Left renal pelvis (tissue), 4 donors: ENCODE data around the gene TRPV6. TPM values are rescaled to one million over a fixed set of nuclear protein-coding genes. Genes with fewer than 3 reads are reported as not detected.
A peak's percentile ranks its signal among the peaks of the same experiment; 100 is the strongest.

Source experiments
- DNase-seq, 4 donors: peaks; one replicate each; pipeline ENCODE4 v3.0.0-alpha.2; 2013; ENCODE audit warnings: low read depth in 4 of 4, low spot score in 3 of 4
- polyA plus RNA-seq, 4 donors: library from polyadenylated mRNA; unstranded; fragments of 120-200 nt; gene quantifications; one replicate each; pipeline ENCODE4 v1.2.1, GENCODE V29; 2013; ENCODE audit not compliant: insufficient read length in 4 of 4

TRPV6 gene
- polyA plus RNA-seq, 4 donors: 0.31 to 18.5 (median 11.3) TPM

- no peak for DNase-seq
Measured at GRCh38 chr7:142871260-142872105, 14.1 kb downstream of the TRPV6 start.

- no peak for DNase-seq
Measured at GRCh38 chr7:142870566-142871259, 14.8 kb downstream of the TRPV6 start.

GRCh38 chr7:142870147-142870559 is 15.4 kb downstream of the TRPV6 start:
- DNase-seq: no peak

DNA sequence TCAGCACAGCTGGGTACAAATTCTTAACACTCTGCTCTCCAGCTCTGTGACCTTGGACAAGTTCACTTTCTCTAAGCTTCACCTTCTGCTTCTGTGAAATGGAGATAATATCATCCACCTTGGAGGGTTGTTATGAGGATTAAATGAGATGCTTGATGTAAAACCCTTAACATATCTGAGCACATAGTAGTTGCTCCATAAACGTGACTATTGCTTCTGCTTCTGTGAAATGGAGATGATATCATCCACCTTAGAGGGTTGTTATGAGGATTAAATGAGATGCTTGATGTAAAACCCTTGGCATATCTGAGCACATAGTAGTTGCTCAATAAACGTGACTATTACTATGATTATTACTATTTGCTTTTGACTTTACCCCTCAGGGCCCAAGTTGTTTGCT is 16.1 kb downstream of the TRPV6 start:
- DNase-seq: no peak

DNA sequence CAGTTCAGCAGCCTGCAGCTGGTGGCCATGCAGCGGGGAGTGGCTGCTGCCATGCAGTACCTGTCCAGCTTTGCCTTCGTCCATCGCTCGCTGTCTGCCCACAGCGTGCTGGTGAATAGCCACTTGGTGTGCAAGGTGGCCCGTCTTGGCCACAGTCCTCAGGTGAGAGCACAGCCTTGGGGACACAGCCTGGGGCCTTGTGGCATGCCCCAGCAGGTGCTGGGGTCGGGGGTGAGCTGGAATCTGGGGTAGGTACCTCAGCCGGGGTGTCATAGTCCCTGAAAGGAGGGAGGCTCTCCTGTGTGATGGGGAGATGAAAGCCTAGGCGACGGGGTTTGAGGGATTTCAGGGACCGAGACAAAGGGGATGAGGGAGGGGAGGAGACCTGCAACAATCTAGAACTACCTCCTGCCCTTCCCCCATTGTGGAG is 16.5 kb downstream of the TRPV6 start:
- no peak for DNase-seq

GRCh38 chr7:142868188-142868985 is 17.2 kb downstream of the TRPV6 start:
- no peak for DNase-seq

DNA sequence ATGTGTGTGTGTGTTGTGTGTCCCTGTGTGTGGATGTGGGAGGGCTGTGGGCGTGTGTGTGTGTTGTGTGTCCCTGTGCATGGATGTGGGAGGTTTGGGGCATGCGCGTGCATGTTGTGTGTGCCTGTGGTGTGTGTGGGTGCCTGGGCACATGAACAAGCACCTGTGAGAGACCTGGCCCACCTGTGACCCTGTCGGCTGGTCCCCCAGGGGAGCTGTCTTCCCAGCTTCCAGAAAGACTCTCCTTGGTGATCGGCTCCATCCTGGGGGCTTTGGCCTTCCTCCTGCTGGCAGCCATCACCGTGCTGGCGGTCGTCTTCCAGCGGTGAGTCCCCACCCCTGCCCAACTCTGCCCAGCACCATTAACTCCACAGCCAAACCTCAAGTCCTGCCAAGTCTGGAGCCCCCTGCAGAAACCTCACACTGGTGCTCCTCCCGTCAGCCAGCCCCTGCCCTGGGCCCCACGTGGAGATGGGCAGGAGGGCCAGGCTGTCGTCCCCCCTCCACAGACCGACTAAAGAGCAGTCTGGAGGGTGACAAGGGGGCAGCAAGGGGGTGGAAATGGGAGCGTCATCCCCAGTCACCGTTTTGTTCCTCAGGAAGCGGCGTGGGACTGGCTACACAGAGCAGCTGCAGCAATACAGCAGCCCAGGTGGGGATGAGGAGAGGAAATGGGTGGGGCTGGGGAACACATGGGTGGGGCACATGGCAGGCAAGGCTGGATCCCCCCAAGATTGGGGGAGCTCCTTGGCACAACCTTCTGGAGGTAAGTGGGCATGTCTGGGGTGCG is 18.0 kb downstream of the TRPV6 start:
- no peak for DNase-seq

DNA sequence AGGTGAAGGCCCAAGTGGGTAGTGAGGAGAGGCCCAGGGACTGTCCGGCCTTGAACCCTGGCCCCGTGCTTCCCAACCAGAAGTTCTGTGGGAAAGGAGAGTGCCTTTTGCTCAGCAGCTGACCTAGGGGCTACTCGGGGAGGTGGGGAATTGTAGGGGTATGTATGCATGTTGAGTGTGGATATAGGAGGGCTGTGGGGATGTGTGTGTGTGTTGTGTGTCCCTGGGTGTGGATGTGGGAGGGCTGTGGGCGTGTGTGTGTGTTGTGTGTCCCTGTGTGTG is 18.5 kb downstream of the TRPV6 start:
- no peak for DNase-seq

GRCh38 chr7:142866361-142867096 is 19.0 kb downstream of the TRPV6 start:
- DNase-seq: no peak

DNA sequence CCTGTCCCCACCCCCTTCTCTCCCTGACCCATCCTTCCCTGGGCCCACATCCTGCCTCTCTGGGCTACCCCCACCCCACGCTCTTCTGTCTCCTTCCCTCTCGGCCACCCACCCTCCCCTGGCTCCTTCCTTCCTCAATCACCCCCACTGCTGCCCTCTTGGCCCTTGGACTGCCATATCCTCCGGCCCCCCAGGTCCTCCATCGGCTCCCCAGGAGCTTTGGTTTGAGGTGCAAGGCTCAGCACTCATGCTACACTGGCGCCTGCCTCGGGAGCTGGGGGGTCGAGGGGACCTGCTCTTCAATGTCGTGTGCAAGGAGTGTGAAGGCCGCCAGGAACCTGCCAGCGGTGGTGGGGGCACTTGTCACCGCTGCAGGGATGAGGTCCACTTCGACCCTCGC is 19.8 kb downstream of the TRPV6 start:
- no peak for DNase-seq

DNA sequence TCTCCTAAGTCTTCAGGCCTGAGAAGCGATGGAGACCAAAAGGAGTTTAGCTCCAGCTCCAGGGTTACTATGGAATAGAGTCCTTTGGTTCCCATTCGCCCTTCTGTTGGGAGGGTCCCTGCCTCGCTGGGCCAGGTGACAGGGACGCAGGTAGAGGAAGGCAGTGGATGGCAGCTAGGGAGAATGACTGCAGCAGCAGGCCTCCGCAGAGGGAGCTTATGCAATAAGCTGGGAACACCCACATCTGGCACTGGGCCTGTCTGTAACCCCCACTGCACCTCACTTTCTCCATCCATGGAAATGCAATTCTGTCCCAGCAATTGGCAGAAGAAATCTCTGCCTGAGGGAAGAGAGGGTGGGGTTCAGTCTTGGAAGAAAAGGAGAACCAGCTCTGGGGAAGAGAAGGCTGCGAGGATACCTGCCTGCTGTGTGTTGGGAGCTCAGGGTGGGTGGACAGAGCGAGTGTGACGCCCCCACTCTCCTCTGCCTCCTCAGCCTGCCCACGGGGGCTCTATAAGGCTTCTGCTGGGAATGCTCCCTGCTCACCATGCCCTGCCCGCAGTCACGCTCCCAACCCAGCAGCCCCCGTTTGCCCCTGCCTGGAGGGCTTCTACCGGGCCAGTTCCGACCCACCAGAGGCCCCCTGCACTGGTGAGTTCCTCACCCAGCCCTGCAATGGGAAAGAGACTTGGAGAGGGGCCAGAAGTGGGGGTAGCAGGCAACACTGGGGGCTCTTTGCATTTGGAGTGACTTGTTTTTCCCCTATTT is 20.4 kb downstream of the TRPV6 start:
- no peak for DNase-seq

DNA sequence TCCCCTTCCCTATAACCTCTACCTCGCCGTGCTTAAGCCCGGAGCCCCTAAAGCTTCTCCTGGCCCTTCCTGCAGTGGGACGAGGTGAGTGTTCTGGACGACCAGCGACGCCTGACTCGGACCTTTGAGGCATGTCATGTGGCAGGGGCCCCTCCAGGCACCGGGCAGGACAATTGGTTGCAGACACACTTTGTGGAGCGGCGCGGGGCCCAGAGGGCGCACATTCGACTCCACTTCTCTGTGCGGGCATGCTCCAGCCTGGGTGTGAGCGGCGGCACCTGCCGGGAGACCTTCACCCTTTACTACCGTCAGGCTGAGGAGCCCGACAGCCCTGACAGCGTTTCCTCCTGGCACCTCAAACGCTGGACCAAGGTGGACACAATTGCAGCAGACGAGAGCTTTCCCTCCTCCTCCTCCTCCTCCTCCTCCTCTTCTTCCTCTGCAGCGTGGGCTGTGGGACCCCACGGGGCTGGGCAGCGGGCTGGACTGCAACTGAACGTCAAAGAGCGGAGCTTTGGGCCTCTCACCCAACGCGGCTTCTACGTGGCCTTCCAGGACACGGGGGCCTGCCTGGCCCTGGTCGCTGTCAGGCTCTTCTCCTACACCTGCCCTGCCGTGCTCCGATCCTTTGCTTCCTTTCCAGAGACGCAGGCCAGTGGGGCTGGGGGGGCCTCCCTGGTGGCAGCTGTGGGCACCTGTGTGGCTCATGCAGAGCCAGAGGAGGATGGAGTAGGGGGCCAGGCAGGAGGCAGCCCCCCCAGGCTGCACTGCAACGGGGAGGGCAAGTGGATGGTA is 21.5 kb downstream of the TRPV6 start:
- no peak for DNase-seq

- no peak for DNase-seq
Measured at GRCh38 chr7:142862786-142863400, 22.7 kb downstream of the TRPV6 start.

DNA sequence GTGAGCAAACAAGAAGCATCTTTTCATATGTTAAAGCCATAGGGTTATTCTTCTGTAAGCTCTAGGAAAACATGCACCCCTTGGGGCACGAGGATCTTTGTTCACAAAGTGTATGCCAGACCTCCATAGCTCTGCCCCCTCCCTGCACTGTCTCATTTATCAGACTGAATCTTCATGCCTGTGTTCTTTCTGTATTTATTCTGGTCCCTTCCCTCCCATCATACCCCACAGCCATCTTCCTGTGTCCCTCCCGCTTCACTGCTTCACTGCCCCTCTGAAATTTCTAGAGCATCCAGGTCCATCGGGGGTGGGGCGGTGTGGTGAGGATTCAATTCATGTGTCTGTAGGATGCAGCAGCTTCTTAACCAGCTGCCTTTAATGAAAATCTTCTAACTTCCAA is 23.2 kb downstream of the TRPV6 start:
- no peak for DNase-seq

GRCh38 chr7:142860968-142861367 is 24.6 kb downstream of the TRPV6 start:
- DNase-seq: no peak

DNA sequence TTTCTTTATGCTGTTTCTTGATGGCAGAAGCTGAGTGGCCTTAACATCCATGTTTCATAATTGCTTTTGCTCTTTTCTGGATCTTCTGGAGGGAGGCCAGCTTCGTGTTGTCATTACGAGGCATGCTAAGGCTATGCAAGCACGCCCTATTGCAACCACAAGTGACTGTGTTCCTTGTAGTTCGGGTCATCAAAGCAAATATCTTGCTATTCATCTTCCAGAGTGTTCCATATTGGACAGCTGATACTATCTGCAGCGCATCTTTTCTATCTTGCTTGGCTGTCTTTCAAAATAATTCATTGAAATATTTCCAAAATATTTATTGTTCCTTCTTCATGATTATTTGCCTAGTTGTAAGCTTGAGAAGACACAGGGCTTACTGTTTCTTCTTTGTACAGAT is 25.7 kb downstream of the TRPV6 start:
- peak in 1 of 4 donors; percentile 7 for DNase-seq

DNA sequence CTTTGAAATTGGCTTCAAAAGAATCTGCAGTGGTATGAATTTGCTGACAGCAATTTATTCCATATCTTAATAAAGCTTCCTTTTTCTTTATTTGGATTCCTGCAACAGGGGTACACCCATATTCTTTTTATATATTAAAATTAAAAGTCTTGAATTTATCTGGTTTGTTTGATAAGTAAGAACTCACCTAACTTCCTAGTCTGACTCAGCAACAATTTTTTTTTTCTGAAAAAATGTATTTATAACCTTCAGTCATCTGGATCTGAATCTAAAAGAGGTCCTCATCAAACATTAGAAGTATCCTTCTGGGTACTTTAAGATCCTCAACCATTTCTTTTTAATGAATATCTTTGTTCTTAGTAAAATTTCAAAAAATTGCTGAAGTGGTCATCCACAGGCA is 26.1 kb downstream of the TRPV6 start:
- DNase-seq: no peak

DNA sequence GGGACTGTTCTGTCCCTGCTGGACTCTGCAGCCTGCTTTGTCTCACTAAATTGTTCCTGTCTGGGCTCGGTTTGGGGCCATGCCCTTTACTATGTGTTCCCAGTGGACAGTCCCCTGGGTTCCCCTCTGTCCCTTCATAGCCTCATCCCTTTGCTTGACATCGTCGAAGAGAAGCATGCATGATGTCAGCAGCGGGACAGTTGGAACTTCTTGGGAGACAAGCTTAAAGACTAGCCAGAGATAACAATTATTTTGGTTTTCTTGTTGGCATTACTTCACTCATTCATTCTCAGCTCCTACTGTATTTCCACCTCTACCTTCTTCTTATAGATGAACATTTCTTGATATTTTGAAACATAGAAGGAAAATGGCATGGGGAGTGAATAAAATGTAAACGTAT is 27.9 kb downstream of the TRPV6 start:
- DNase-seq: no peak
